HepG2 (cell line): ENCODE measurements around the gene TRMT2A. TPM values are rescaled to one million over a fixed set of nuclear protein-coding genes. Genes with fewer than 3 reads are reported as not detected.

Source experiments
- AGO2 ChIP-seq: fragments of 200-400 bp; formaldehyde crosslinking; optimal IDR thresholded peaks from 2 replicates; pipeline ENCODE3; 2017; ENCODE audit warnings: mild to moderate bottlenecking, low read depth, low read length, moderate library complexity
- ARID2 ChIP-seq: sonication (generic); formaldehyde crosslinking; IDR thresholded peaks from 2 replicates; pipeline ENCODE4 v1.8.1; 2022; ENCODE audit warnings: mild to moderate bottlenecking, missing genetic modification reagents, borderline replicate concordance
- GFI1 ChIP-seq: sonication (generic); formaldehyde crosslinking; IDR thresholded peaks from 2 replicates; pipeline ENCODE4 v1.5.0; 2020; ENCODE audit warnings: missing genetic modification reagents, mild to moderate bottlenecking, borderline replicate concordance
- HBP1 ChIP-seq: IDR thresholded peaks from 2 replicates; pipeline ENCODE4 v1.6.1; 2016; ENCODE audit warnings: low read depth, control low read depth
- KMT2A ChIP-seq: sonication (generic); formaldehyde crosslinking; IDR thresholded peaks from 2 replicates; pipeline ENCODE4 v1.4.0; 2020; ENCODE audit warnings: missing genetic modification reagents
- MXD3 ChIP-seq: IDR thresholded peaks from 2 replicates; pipeline ENCODE4 v1.6.1; 2016; ENCODE audit warnings: mild to moderate bottlenecking, missing biosample characterization, missing genetic modification reagents
- NR2C2 ChIP-seq: sonication (generic); formaldehyde crosslinking; IDR thresholded peaks from 2 replicates; pipeline ENCODE4 v1.4.0; 2020; ENCODE audit warnings: missing genetic modification reagents, mild to moderate bottlenecking, moderate library complexity, borderline replicate concordance
- PHF8 ChIP-seq: sonication (generic); formaldehyde crosslinking; IDR thresholded peaks from 2 replicates; pipeline ENCODE4 v1.5.0; 2020; ENCODE audit warnings: missing genetic modification reagents
- POLR2AphosphoS2 ChIP-seq: IDR thresholded peaks from 2 replicates; pipeline ENCODE4 v1.6.1; 2011; ENCODE audit warnings: low read depth, low read length, improper control_type of control experiment
- ZBTB7A ChIP-seq: sonication (generic); formaldehyde crosslinking; IDR thresholded peaks from 2 replicates; pipeline ENCODE4 v1.8.0; 2022; ENCODE audit warnings: mild to moderate bottlenecking, missing genetic modification reagents
- ZFY ChIP-seq: sonication (generic); formaldehyde crosslinking; IDR thresholded peaks from 2 replicates; pipeline ENCODE4 v1.4.0; 2020; ENCODE audit warnings: missing genetic modification reagents
- ZNF234 ChIP-seq: sonication (generic); formaldehyde crosslinking; conservative IDR thresholded peaks from 2 replicates; pipeline ENCODE4 v1.5.1; 2020; ENCODE audit warnings: mild to moderate bottlenecking, missing genetic modification reagents
- ZSCAN20 ChIP-seq: sonication (generic); formaldehyde crosslinking; IDR thresholded peaks from 2 replicates; pipeline ENCODE4 v1.4.0; 2020; ENCODE audit warnings: missing genetic modification reagents, mild to moderate bottlenecking, borderline replicate concordance
- polyA plus RNA-seq, 8 experiments: library from polyadenylated mRNA; depleted of rRNA in 3 of 8; stranded (reverse) in 7 of 8; unstranded in 1 of 8; fragments of >200 nt; fragmentation: Illumina TruSeq in 4 of 8; extraction: Trizol in 4 of 8; gene quantifications; 2 replicates each; pipeline versions ENCODE4 v1.2.1 to v1.2.3, GENCODE V29; 2011 to 2016; ENCODE audit warnings: low read depth in 4 of 8, missing spikeins in 1 of 8, mixed read lengths in 1 of 8; ENCODE audit not compliant: insufficient read depth in 1 of 8
- total RNA-seq, 5 experiments: library from RNA; depleted of rRNA; stranded (reverse); fragments of >200 nt; fragmentation: Illumina TruSeq; extraction: Trizol; gene quantifications; 2 replicates each; pipeline ENCODE4 v1.2.3, GENCODE V29; 2016; ENCODE audit warnings: low read depth in 1 of 5
- TF ChIP-seq, protein P1 (sequence below), 2 experiments: IDR thresholded peaks; 2 replicates each; pipeline ENCODE4 v1.6.1; 2011 to 2012; ENCODE audit warnings: low read length in 2 of 2, borderline replicate concordance in 1 of 2, low read depth in 1 of 2, mild to moderate bottlenecking in 1 of 2, moderate library complexity in 1 of 2
- TF ChIP-seq, protein P2 (sequence below): sonication (generic); formaldehyde crosslinking; IDR thresholded peaks from 2 replicates; pipeline ENCODE4 v1.4.0; 2020; ENCODE audit warnings: missing genetic modification reagents

TRMT2A gene
- total and polyA plus RNA-seq, 2 of the 13 experiments (the other 11 are each of a cell fraction or from before 2014, with no cell fraction given), result 24.0 to 30.3 TPM

GRCh38 chr22:20117633-20118299, 740 bp upstream of the TRMT2A start (continued):
- peak; percentile 60; the same call in 1 of the 2 replicates for TF ChIP-seq PHF8 (CRISPR knock-in tag)
- TF ChIP-seq POLR2AphosphoS2, result no peak
- TF ChIP-seq AGO2, result peak; percentile 84
- 0 out of 2 replicates have a peak, but pooled peaks have one; percentile 58 for TF ChIP-seq ZNF234
- 0 out of 2 replicates have a peak, but pooled peaks have one; percentile 22 for TF ChIP-seq MXD3 (CRISPR knock-in tag)
- TF ChIP-seq, protein P1, sequence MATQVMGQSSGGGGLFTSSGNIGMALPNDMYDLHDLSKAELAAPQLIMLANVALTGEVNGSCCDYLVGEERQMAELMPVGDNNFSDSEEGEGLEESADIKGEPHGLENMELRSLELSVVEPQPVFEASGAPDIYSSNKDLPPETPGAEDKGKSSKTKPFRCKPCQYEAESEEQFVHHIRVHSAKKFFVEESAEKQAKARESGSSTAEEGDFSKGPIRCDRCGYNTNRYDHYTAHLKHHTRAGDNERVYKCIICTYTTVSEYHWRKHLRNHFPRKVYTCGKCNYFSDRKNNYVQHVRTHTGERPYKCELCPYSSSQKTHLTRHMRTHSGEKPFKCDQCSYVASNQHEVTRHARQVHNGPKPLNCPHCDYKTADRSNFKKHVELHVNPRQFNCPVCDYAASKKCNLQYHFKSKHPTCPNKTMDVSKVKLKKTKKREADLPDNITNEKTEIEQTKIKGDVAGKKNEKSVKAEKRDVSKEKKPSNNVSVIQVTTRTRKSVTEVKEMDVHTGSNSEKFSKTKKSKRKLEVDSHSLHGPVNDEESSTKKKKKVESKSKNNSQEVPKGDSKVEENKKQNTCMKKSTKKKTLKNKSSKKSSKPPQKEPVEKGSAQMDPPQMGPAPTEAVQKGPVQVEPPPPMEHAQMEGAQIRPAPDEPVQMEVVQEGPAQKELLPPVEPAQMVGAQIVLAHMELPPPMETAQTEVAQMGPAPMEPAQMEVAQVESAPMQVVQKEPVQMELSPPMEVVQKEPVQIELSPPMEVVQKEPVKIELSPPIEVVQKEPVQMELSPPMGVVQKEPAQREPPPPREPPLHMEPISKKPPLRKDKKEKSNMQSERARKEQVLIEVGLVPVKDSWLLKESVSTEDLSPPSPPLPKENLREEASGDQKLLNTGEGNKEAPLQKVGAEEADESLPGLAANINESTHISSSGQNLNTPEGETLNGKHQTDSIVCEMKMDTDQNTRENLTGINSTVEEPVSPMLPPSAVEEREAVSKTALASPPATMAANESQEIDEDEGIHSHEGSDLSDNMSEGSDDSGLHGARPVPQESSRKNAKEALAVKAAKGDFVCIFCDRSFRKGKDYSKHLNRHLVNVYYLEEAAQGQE (IDR thresholded peaks at IDR 0.05; ENCODE audit: borderline replicate concordance in 1 of 2, low read depth in 1 of 2, low read length in 2 of 2), result no peak
- no peak for TF ChIP-seq ZSCAN20
- 0 out of 2 replicates have a peak, but pooled peaks have one; percentile 42 for TF ChIP-seq GFI1
- peak; percentile 16 for TF ChIP-seq ZFY (CRISPR knock-in tag)
- TF ChIP-seq, protein P2, sequence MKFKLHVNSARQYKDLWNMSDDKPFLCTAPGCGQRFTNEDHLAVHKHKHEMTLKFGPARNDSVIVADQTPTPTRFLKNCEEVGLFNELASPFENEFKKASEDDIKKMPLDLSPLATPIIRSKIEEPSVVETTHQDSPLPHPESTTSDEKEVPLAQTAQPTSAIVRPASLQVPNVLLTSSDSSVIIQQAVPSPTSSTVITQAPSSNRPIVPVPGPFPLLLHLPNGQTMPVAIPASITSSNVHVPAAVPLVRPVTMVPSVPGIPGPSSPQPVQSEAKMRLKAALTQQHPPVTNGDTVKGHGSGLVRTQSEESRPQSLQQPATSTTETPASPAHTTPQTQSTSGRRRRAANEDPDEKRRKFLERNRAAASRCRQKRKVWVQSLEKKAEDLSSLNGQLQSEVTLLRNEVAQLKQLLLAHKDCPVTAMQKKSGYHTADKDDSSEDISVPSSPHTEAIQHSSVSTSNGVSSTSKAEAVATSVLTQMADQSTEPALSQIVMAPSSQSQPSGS, result 0 out of 2 replicates have a peak, but pooled peaks have one; percentile 35
- TF ChIP-seq ZBTB7A (CRISPR knock-in tag), result peak; percentile 54; the same call in 1 of the 2 replicates
- peak; percentile 19; the same call in 1 of the 2 replicates for TF ChIP-seq KMT2A (CRISPR knock-in tag)
- TF ChIP-seq NR2C2 (CRISPR knock-in tag), result peak; percentile 20; the same call in 1 of the 2 replicates
- TF ChIP-seq HBP1 (CRISPR knock-in tag), result 0 out of 2 replicates have a peak, but pooled peaks have one; percentile 33
- TF ChIP-seq ARID2 (CRISPR knock-in tag), result peak; percentile 4; the same call in 1 of the 2 replicates
